Bronchial epithelial cell (primary cell): ENCODE measurements around the gene NFASC. TPM values are rescaled to one million over a fixed set of nuclear protein-coding genes. Genes with fewer than 3 reads are reported as not detected.

Experiments
- DNase-seq: peaks from one replicate; pipeline ENCODE4 v3.0.0-alpha.2; 2010; ENCODE audit warnings: low read depth
- FAIRE-seq: peaks from 2 replicates; lab custom pipeline; 2011; peaks lifted over from hg19 to GRCh38; lab: Jason Lieb, UNC
- H3K27me3 ChIP-seq: 2 replicates; pipeline ENCODE4 v1.5.1; 2011; ENCODE audit warnings: low read length; ENCODE audit not compliant: control insufficient read depth, insufficient read depth
- H3K36me3 ChIP-seq: 2 replicates; pipeline ENCODE4 v1.5.1; 2011; ENCODE audit warnings: low read length; ENCODE audit not compliant: control insufficient read depth, insufficient read depth
- H3K4me3 ChIP-seq: 2 replicates; pipeline ENCODE4 v1.5.1; 2011; ENCODE audit warnings: mild to moderate bottlenecking, low read depth, low read length, control low read depth
- total RNA-seq: library from RNA; depleted of rRNA; stranded (reverse); fragments of >200 nt; gene quantifications from 2 replicates; pipeline ENCODE4 v1.2.1, GENCODE V29; 2014
- TF ChIP-seq, protein P1 (sequence below): IDR thresholded peaks from 2 replicates; pipeline ENCODE4 v1.5.1; 2011; ENCODE audit warnings: mild to moderate bottlenecking, moderate library complexity, low read length, control low read depth, inconsistent platforms; ENCODE audit not compliant: insufficient read depth, severe bottlenecking

The NFASC gene
- total RNA-seq, 1 donor from 2014 or later: 0.53 TPM

DNA sequence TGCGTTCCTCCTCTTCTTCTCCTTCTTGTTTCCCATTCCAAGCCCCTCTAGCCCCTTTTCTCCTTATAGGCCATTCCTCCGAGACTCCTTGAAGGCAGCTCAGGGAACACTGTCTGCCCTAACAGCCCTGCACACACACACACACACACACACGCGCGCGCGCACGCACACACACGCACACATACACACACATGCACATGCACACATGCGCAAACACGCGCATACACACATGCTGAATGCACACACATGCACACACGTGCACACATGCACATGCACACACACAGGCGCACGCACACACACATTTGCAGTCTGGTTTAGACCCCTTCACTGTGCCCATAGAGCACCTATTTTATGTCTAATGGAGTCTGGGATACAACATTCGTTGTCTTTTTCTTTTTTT lies 154.6 kb downstream of the NFASC start:
- DNase-seq (no peak), FAIRE-seq (no peak)
- Histone ChIP-seq H3K4me3 (no peak overlapping the region), H3K36me3 (no peaks in the 10 kb centered on the region), H3K27me3 (peaks cover 4% of the 10 kb centered on the region)
- TF ChIP-seq, protein P1, sequence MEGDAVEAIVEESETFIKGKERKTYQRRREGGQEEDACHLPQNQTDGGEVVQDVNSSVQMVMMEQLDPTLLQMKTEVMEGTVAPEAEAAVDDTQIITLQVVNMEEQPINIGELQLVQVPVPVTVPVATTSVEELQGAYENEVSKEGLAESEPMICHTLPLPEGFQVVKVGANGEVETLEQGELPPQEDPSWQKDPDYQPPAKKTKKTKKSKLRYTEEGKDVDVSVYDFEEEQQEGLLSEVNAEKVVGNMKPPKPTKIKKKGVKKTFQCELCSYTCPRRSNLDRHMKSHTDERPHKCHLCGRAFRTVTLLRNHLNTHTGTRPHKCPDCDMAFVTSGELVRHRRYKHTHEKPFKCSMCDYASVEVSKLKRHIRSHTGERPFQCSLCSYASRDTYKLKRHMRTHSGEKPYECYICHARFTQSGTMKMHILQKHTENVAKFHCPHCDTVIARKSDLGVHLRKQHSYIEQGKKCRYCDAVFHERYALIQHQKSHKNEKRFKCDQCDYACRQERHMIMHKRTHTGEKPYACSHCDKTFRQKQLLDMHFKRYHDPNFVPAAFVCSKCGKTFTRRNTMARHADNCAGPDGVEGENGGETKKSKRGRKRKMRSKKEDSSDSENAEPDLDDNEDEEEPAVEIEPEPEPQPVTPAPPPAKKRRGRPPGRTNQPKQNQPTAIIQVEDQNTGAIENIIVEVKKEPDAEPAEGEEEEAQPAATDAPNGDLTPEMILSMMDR: no peak

DNA sequence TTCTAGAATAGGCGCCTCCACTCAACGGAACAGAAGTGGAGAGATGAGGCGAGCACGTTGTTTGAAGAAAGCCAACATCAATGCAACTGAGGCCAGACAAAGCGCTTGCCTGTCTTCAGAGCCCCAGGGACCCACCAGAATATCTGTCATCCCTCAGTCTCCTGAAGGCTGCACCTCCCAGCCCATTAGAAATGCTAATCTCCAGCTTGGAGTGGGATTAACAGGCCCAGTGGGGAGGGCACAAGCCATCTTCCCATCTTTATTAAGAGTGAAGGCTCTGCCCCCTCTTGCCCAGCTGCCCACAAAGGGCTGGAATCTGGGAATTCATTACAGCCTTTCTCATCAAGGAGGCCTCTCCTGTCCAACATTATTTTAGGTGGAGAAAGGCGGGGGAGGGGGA lies 155.5 kb downstream of the NFASC start:
- Histone ChIP-seq H3K4me3 (no peak overlapping the region), H3K27me3 (peaks cover 9% of the 10 kb centered on the region), H3K36me3 (no peaks in the 10 kb centered on the region)
- no peak for FAIRE-seq
- TF ChIP-seq, protein P1: no peak
- DNase-seq: no peak

DNA sequence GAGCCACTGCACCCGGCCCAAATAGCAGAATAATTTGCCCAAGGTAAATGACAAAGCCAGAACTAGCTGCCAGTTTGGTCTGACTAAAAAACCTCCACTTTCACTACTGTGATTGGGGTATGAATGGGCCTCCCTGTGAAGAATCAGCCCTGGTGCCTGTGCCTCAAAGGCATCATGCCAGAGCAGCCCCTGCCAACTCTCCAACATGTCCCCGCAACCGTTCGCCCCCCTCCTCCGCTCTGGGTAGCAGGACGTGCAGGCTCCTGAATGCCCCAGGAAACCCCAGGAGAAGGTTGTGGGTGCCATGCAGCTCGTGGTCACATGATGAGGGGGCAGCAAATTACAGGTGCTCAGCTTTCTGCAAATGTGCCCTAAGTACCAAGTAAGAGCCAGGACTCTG lies 157.7 kb downstream of the NFASC start:
- Histone ChIP-seq H3K4me3 (no peak overlapping the region), H3K27me3 (peaks cover 9% of the 10 kb centered on the region), H3K36me3 (no peaks in the 10 kb centered on the region)
- TF ChIP-seq, protein P1: no peak
- DNase-seq: no peak
- FAIRE-seq: no peak

DNA sequence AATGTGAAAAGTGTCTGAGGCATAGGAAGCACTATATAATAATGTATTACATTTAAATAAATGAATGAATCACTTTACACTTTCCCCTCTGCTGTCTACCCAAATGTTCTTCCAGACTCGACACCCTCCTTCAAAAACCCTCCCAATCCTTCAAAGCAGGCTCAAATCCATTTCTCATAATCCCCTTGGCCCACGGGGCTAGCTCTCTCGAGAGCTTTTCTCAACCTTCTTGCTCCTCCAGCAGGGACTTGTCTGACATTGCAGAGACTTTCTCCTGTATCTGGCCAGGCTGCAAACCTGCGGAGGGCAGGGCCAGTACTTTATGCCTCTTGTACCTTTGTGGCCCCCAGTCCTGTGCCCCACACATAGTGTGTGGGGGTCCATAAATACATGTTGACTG lies 158.3 kb downstream of the NFASC start:
- H3K27me3 ChIP-seq: peaks cover 9% of the 10 kb centered on the region
- TF ChIP-seq, protein P1: no peak
- no peak for FAIRE-seq
- no peak for DNase-seq
- H3K4me3 ChIP-seq: no peak overlapping the region
- H3K36me3 ChIP-seq: no peaks in the 10 kb centered on the region

DNA sequence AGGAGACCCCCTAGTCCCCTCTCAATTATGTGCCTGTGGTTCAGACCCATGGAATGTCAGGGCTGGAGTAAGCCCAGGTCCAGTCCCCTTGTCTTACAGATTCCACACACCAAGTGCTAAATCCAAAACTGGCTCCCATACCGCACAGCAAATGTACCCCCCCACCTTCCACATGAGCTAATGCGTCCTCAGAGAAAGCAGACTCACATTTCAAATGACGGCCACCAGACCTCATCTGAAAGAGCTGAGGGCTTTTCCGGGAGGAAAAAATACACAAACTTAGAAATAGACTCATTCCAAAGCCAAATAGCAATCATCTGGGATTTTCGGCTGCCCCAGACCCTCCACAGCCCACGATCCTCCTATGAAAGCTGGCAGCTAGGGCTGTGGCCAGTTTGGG lies 159.6 kb downstream of the NFASC start:
- TF ChIP-seq, protein P1: no peak
- DNase-seq: no peak
- Histone ChIP-seq H3K36me3 (no peaks in the 10 kb centered on the region), H3K4me3 (no peak overlapping the region), H3K27me3 (peaks cover 9% of the 10 kb centered on the region)
- no peak for FAIRE-seq

DNA sequence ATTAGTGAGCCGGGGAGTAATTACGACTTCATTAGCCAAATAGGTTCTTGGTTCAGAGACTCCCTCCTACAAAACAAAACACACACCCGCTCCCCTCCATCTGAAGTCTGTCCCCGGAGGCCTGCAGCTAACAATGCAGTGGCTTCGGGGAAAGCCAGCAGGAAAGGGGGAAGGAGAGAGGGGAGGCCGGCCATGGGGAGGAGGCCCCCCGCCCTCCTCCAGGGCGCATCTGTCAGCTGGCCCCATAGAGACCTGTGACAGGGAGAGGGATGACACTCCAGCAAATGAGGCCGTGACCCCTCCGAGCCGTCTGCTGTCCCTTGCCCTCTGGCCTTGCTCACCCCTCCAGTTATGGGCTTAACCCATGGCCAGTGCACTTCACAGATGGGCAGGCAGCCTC lies 160.2 kb downstream of the NFASC start:
- Histone ChIP-seq H3K36me3 (no peaks in the 10 kb centered on the region), H3K27me3 (peaks cover 9% of the 10 kb centered on the region), H3K4me3 (no peak overlapping the region)
- TF ChIP-seq, protein P1: no peak
- no peak for FAIRE-seq
- no peak for DNase-seq
